Activated naive CD4-positive, alpha-beta T cell treated with anti-CD3 and anti-CD28 coated beads, Interleukin-2, amount 50 U/mL, for 24 hours (primary cell): ENCODE results near the gene RBCK1.
A peak's percentile ranks its signal among the peaks of the same experiment; 100 is the strongest.

Experiments used
- H3K27ac Mint-ChIP-seq: one replicate; pipeline ENCODE4 v1.8.0; 2021; ENCODE audit warnings: mild to moderate bottlenecking, mixed read lengths
- H3K27me3 Mint-ChIP-seq: one replicate; pipeline ENCODE4 v1.8.0; 2021; ENCODE audit warnings: mixed read lengths
- H3K36me3 Mint-ChIP-seq: one replicate; pipeline ENCODE4 v1.8.0; 2021; ENCODE audit warnings: mixed read lengths
- H3K4me1 Mint-ChIP-seq: one replicate; pipeline ENCODE4 v1.8.0; 2021; ENCODE audit warnings: mixed read lengths
- H3K4me3 Mint-ChIP-seq: one replicate; pipeline ENCODE4 v1.8.0; 2021; ENCODE audit warnings: mild to moderate bottlenecking, mixed read lengths
- H3K9me3 Mint-ChIP-seq: one replicate; pipeline ENCODE4 v1.8.0; 2021; ENCODE audit warnings: mixed read lengths

RBCK1 gene

DNA sequence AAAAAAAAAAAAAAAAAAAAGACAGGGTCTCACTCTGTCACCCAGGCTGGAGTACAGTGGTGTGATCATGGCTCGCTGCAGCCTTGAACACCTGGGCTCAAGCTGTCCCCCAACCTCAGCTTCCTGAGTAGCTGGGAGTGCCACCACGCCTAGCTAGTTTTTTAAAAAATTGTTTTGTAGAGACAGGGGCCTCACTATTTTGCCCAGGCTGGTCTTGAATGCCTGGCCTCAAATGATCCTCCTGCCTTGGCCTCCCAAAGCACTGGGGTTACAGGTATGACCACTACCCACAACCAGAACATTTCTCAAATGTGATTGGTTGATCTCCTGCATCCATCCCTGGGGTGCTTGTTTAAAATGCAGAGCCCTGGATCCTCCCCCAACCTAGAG is 5.6 kb upstream of the RBCK1 start:
- peaks cover 2% of the 10 kb centered on the region for H3K36me3 Mint-ChIP-seq
- no peaks in the 10 kb centered on the region for H3K27me3 Mint-ChIP-seq
- H3K27ac Mint-ChIP-seq, result no peak overlapping the region
- no peak overlapping the region for H3K4me3 Mint-ChIP-seq
- H3K9me3 Mint-ChIP-seq, result no peaks in the 10 kb centered on the region
- H3K4me1 Mint-ChIP-seq, result peaks cover 34% of the 10 kb centered on the region

DNA sequence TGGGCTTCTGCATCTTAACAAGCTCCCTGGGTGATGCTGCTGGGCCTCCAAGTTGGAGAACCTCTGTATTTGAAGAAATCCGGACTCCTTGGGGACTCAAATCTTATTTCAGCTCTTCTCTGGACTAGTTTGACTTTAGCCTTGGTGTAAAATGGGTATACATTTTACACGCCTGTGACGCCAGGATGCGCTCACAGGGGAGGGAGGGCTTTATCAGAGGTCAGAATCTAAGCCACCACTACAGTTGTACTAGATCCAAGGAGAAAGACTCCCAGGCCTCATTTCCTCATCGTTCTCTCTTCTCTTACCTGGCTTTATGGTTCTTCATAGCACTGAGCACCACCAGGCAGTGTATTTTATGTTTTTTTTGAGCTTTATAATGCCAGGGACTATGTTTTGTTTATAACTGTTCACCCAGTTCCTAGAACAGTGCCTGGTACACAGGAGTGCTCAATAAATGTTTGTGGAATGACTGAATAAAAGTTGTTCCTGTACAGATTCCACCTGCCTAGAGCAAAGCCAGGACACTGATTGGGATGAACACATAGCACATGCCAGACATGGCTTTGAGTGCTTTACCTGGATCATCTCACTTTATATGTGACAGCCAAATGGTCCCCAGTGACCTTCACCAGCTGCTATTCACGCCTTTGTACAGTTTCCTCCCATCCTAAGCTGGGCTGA is 5.1 kb upstream of the RBCK1 start:
- H3K27ac Mint-ChIP-seq, result peak overlapping the region; percentile 64
- H3K36me3 Mint-ChIP-seq, result peaks cover under 1% of the 10 kb centered on the region
- H3K4me3 Mint-ChIP-seq, result no peak overlapping the region
- no peaks in the 10 kb centered on the region for H3K9me3 Mint-ChIP-seq
- H3K27me3 Mint-ChIP-seq, result no peaks in the 10 kb centered on the region
- H3K4me1 Mint-ChIP-seq, result peaks cover 35% of the 10 kb centered on the region

DNA sequence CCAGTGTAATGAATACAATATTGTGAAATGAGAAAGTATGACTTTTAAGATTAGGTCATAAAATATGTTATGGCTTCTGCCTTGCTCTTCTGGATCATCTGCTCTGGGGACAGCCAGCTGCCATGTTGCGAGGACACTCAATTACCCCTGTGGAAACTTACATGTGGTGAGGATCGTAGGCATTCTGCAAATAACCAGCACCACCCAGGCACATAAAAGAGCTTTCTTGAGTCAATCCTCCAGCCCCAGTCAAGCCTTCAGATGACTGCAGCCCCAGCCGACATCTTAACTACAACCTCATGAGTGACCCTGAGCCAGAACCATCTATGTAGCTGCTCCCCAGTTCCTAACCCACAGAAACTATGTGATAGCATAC is 4.5 kb upstream of the RBCK1 start:
- H3K36me3 Mint-ChIP-seq, result no peaks in the 10 kb centered on the region
- H3K4me3 Mint-ChIP-seq, result no peak overlapping the region
- H3K4me1 Mint-ChIP-seq, result peaks cover 35% of the 10 kb centered on the region
- no peak overlapping the region for H3K27ac Mint-ChIP-seq
- no peaks in the 10 kb centered on the region for H3K9me3 Mint-ChIP-seq
- H3K27me3 Mint-ChIP-seq, result no peaks in the 10 kb centered on the region

DNA sequence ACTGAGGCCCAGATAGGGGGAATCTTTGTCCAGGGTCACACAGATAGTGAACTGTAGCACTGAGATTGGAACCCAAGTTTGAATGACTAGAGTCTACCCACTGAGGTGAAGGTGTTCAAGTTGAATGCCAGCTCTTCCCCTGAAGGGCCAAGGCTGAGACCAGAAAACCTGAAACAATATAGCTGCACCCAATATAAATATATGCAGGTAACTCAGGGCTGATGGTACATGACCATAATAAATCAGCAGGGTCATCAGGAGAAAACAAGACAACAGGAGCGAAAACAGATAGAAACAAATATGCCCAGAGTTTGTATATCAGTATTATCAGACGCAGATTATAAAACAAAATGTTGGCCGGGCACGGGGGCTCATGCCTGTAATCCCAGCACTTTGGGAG is 4.0 kb upstream of the RBCK1 start:
- Mint-ChIP-seq H3K27ac (peak overlapping the region; percentile 55), H3K27me3 (no peaks in the 10 kb centered on the region), H3K9me3 (no peaks in the 10 kb centered on the region), H3K36me3 (peaks cover under 1% of the 10 kb centered on the region), H3K4me1 (peaks cover 38% of the 10 kb centered on the region), H3K4me3 (no peak overlapping the region)

DNA sequence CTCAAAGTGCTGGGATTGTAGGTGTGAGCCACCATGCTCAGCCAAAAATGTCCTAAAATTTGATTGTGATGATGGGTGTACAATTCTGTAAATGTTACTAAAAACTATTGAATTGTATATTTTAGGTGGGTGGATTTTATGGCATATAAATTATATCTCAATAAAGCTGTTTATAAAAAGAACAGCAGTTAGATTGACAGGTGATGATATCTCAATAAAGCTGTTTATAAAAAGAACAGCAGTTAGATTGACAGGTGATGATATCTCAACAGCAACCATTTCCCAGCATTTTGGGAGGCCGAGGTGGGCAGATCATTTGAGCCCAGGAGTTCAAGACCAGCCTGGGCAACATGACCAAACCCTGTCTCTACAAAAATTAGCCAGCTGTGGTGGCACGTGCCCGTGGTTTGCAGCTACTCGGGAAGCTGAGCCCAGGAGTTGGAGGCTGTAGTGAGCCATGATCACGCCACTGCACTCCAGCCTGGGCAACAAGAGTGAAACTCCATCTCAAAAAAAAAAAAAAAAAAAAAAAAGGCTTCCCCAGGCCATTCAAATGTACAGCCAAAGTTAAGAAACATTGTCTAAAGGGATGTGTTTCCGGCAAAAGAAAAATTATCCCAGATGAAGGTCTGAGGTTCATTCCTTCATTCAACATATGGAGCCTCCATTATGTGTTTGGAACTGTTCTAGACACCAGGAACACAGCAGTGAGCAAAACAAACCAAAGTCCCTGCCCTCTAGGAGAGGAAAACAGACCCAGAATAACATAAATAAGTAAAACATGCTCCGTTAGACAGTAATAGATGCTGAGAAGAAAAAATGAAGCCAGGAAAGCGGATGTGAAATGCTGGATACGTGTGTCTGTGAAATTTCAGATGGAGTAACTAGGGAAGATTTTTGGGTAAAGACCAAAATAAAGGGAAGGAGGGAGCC is 1.6 kb upstream of the RBCK1 start:
- peaks cover 13% of the 10 kb centered on the region for H3K36me3 Mint-ChIP-seq
- peak overlapping the region; percentile 97 for H3K27ac Mint-ChIP-seq
- H3K27me3 Mint-ChIP-seq, result no peaks in the 10 kb centered on the region
- H3K4me3 Mint-ChIP-seq, result peak overlapping the region; percentile 90
- H3K4me1 Mint-ChIP-seq, result peaks cover 48% of the 10 kb centered on the region
- H3K9me3 Mint-ChIP-seq, result no peaks in the 10 kb centered on the region

DNA sequence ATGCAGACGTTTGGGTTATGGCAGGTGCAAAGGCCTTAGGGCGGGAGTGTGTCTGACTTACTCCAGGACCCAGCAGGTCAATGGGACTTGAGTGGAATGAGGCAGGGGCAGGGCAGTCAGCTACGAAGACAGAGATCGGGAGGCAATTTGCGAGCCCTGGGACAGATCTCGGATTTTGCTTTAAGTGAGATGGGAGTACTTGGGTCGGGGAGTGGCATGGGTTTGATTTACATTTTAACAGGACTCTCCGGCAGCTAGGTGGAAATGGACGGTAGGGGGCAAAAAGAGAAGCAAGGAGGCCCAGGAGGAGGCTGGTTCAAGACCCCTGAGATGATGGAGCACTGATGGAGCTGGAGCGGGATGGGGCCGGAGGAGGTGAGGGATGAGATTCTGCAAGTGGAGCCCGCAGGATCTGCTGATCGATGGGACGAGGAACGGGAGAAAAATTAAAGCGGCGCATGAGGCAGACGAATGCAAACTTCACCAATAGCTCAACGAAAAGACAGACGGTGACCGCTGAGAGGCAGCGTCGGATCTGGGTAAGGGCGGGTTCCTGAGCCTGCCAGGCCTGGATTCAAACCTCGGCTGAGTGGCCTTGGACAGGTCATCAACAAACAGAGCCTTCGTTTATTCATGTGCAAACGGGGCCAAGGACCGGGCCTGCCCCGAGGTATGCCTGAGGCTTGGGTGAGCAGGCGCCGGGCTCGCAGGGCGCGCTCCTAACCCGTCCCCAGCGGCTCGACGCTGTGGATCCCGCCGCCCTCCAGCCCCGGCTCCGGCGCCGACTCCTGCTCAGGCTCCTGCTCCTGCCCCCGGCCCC is 756 bp upstream of the RBCK1 start:
- no peaks in the 10 kb centered on the region for H3K27me3 Mint-ChIP-seq
- peak overlapping the region; percentile 97 for H3K27ac Mint-ChIP-seq
- H3K4me1 Mint-ChIP-seq, result peaks cover 47% of the 10 kb centered on the region
- H3K4me3 Mint-ChIP-seq, result peak overlapping the region; percentile 90
- no peaks in the 10 kb centered on the region for H3K9me3 Mint-ChIP-seq
- peaks cover 17% of the 10 kb centered on the region for H3K36me3 Mint-ChIP-seq

DNA sequence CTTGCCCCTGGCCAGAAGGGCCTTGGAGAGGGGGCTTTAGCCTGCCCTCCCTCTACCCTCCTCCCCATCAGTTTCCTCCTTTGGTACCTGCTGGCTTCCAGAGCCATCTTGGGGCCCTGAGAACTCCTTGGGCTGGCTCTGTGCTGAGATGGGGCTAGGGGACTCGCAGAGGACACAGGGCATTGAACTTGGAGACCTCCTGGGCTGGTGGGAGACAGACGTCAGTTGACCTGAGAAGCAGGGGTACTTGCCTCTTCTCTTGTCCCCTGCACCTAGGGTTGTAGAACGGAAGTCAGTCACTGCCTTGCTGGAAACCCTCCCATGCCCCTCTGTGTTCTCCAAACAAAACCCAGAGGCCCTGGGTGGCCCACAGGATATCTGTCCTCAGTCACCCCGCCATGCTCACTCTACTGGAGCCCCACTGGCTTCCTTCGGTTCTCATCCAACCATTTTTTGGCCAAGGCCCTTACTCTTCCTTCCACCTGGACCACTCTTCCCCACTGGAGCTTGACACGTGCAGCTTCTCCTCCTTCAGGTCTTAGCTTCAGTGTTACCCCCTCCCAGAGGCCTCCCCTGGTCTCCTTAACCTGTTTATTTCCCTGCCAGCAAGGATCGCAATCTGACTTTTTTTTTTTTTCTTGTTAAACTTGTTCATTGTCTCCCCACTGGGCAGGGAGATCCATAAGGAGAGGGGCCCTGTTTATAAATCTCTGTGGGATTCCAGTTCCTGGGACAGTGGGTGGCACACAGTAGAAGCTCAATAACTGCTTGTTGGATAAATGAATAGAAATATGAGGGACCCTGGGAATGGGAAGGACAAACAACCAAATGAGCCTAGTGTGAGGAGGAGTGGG is 971 bp downstream of the RBCK1 start:
- Mint-ChIP-seq H3K4me3 (peak overlapping the region; percentile 98), H3K27me3 (no peaks in the 10 kb centered on the region), H3K27ac (peak overlapping the region; percentile 94), H3K36me3 (peaks cover 26% of the 10 kb centered on the region), H3K9me3 (no peaks in the 10 kb centered on the region), H3K4me1 (peaks cover 55% of the 10 kb centered on the region)

DNA sequence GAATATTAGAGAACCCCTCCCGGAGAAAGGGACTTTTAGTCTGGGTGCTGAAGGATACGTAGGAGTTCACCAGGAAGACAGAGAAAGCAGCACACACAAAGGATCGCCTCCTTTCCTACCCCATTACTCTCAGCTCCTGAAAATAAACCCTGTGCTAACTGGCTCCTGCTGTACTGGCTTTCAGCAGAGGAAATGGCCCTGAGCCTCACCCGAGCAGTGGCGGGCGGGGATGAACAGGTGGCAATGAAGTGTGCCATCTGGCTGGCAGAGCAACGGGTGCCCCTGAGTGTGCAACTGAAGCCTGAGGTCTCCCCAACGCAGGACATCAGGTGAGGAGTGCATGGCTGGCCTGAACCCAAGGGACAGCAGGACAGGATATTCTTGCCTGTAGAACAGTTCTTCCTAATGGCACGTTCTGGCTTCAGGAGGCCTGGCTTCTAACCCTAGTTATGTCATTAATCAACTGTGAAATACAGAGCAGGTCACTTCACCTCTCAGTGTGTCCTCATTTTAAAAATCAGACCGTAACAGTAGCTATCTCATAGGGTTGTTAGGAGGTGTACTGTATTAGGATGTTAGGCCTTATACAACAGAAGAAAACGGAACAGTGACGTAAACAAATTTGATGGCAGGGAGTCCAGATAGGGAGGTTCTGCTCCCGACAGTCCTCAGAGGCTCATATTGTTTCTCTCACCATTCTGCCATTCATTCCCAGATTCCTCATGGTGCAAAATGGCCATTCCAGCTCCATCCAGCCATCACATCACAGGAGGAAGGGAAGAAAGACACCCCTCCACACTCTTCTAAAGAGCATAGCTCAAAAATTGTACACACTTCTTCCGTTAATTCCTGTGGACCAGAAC is 1.8 kb downstream of the RBCK1 start:
- no peaks in the 10 kb centered on the region for H3K27me3 Mint-ChIP-seq
- H3K4me3 Mint-ChIP-seq, result peak overlapping the region; percentile 98
- peaks cover 58% of the 10 kb centered on the region for H3K4me1 Mint-ChIP-seq
- H3K9me3 Mint-ChIP-seq, result no peaks in the 10 kb centered on the region
- H3K27ac Mint-ChIP-seq, result peak overlapping the region; percentile 94
- H3K36me3 Mint-ChIP-seq, result peaks cover 26% of the 10 kb centered on the region

DNA sequence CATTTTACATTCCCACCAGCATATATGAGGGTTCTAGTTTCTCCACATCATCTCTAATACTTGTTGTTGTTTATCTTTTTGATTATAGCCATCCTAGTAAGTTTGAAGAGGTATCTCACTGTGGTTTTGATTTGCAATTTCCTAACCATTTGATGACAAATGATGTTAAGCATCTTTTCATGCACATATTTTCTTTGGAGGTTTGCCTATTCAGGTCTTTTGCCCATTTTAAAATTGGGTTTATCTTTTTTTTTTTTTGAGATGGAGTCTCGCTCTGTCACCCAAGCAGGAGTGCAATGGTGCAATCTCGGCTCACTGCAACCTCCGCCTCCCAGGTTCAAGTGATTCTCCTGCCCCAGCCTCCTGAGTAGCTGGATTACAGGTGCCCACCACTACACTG is 4.0 kb downstream of the RBCK1 start:
- Mint-ChIP-seq H3K9me3 (no peaks in the 10 kb centered on the region), H3K27ac (no peak overlapping the region), H3K4me3 (no peak overlapping the region), H3K36me3 (peaks cover 33% of the 10 kb centered on the region), H3K27me3 (no peaks in the 10 kb centered on the region), H3K4me1 (peaks cover 71% of the 10 kb centered on the region)

DNA sequence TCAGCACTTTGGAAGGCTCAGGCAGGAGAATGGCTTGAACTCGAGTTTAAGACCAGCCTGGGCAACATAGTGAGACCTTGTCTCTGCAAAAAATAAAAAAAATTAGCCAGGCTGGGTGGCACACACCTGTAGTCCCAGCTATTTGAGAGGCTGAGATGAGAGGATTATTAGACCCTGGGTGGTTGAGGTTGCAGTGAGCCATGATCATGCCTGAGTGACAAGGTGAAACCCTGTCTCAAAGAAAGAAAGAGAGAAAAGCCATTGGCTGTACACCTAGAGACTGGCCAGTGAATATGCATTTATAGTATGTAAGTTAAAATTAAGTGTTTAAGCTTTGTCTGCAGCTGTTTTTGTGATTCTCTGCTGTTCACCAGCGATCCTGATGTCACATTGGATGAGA is 6.1 kb downstream of the RBCK1 start:
- Mint-ChIP-seq H3K27ac (no peak overlapping the region), H3K9me3 (no peaks in the 10 kb centered on the region), H3K4me3 (no peak overlapping the region), H3K27me3 (no peaks in the 10 kb centered on the region), H3K36me3 (peaks cover 35% of the 10 kb centered on the region), H3K4me1 (peaks cover 64% of the 10 kb centered on the region)

DNA sequence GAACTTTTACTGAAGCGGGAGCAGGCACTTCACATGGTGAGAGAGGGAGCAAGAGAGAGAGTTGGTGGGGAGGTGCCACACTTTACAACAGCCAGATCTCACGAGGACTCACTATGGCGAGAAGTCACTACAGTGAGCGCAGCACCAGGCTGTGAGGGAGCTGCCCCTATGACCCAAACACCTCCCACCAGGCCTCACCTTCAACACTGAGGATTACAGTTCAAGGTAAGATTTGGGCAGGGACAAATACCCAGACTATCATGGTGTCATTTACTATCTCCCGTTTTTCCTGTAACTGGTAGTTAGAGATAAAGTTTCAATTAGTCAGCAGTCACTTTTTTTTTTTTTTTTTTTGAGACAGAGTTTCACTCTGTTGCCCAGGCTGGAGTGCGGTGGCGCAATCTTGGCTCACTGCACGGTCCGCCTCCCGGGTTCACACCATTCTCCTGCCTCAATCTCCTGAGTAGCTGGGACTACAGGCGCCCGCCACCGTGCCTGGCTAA is 7.8 kb downstream of the RBCK1 start:
- Mint-ChIP-seq H3K27ac (no peak overlapping the region), H3K27me3 (no peaks in the 10 kb centered on the region), H3K4me3 (no peak overlapping the region), H3K9me3 (no peaks in the 10 kb centered on the region), H3K4me1 (peaks cover 47% of the 10 kb centered on the region), H3K36me3 (peaks cover 27% of the 10 kb centered on the region)

DNA sequence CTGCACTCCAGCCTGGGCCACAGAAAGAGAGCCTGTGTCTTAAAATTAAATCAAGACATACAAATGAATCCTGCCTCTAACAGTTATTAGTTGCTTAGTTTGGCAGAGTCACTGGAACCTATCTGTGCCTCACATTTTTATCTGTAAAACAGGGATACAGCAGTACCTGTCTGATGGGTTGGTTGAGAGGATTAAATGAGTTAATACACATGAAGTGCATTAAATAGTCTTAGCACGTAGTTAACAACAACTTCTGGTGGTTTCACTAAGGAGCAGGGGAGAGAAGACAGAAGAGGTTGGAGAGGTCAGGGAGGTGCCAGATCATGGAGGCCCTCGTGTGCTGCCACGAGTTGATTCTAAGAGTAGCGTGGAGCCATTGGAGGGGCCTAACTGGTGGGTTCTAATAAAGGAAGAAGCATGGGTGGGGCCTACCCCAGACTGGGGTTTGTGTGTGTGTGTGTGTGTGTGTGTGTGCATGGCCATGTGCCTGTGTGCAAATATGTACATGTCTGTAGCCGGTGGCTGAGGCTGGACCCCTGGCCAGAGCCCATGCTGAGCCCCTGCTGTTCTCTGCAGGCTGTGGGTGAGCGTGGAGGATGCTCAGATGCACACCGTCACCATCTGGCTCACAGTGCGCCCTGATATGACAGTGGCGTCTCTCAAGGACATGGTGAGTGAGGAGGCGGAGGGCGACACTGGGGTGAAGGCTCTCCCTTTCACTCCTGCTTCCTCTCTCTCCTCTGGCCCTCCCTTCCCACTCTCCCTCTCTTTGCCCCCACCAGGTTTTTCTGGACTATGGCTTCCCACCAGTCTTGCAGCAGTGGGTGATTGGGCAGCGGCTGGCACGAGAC is 9.1 kb downstream of the RBCK1 start:
- no peak overlapping the region for H3K4me3 Mint-ChIP-seq
- H3K27me3 Mint-ChIP-seq, result no peaks in the 10 kb centered on the region
- H3K36me3 Mint-ChIP-seq, result peaks cover 24% of the 10 kb centered on the region
- H3K27ac Mint-ChIP-seq, result peak overlapping the region; percentile 19
- H3K4me1 Mint-ChIP-seq, result peaks cover 43% of the 10 kb centered on the region
- no peaks in the 10 kb centered on the region for H3K9me3 Mint-ChIP-seq

DNA sequence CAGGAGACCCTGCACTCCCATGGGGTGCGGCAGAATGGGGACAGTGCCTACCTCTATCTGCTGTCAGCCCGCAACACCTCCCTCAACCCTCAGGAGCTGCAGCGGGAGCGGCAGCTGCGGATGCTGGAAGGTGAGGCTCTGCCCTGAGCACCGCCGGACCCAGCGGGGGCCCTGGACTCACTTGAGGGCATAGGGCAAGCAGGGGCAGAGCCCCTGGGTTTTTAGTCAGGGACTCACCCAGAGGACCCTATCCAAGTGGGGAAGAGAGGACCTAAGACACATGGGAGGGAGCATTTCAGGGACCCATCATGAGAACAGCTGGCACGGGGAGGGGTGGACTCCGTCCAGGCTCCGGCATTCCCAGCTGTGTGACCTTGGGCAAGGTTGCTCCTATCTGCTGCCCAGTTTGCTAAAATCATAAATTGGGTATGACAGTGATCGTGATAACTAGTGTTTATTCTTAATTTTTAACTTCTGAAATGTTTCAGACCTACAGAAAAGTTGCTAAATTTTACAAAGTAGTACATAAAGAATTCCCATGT is 9.8 kb downstream of the RBCK1 start:
- no peak overlapping the region for H3K4me3 Mint-ChIP-seq
- H3K36me3 Mint-ChIP-seq, result peaks cover 22% of the 10 kb centered on the region
- H3K27ac Mint-ChIP-seq, result no peak overlapping the region
- H3K27me3 Mint-ChIP-seq, result no peaks in the 10 kb centered on the region
- no peaks in the 10 kb centered on the region for H3K9me3 Mint-ChIP-seq
- peaks cover 39% of the 10 kb centered on the region for H3K4me1 Mint-ChIP-seq
